ENCODE data around the gene KHNYN.

The KHNYN gene

DNA sequence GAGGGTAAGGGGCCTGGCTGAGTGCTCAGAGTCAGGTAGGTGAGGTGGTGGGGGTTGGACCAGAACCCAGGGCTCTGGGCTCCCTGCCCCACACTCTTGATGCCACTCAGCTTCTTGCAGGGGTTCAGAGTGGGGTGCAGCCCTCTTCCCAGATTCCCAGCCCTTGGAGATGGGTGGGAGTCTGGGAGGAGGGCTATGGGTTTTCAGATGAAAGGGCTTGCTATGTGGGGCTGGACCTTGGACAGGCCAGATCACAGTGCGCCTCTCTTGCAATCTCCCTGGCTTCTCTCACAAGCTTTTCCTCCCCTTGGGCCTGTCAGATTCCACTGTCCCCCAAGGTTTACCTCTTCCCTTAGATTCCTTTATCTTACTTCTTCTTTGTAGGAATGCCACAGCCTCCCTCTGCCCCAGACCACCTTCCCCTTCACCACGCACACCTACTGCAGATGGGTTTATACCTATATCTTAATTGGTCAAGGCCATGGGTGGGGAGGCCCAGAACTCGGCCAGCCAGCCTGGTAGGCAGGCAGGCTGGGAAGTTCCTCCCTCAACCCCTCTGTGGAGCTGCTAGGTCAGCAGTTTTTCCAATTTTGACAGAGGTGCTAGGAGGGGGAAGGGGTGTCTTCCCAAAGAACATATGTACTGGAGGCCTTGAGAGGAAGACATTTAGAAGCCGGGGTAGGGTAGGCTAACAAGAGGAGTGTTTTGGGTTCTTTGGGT, 29.6 kb upstream of the KHNYN start:
- DNase-seq (ENCODE audit: insufficient read length, low spot score): no peak
- FAIRE-seq: no peak
- no peak for TF ChIP-seq SPI1 (IDR thresholded peaks at IDR 0.05; ENCODE audit: low read depth, low read length)
- TF ChIP-seq TAF1 (IDR thresholded peaks at IDR 0.05; ENCODE audit: low read depth, low read length): no peak
- TF ChIP-seq POLR2A (IDR thresholded peaks at IDR 0.05; ENCODE audit: low read depth, low read length): no peak
- no peak for TF ChIP-seq POLR2AphosphoS5 (IDR thresholded peaks at IDR 0.05; ENCODE audit: low read depth, low read length)
- no peak for TF ChIP-seq PAX5 (IDR thresholded peaks at IDR 0.05; ENCODE audit: insufficient read depth, low read length, severe bottlenecking)
- TF ChIP-seq POU2F2 (IDR thresholded peaks at IDR 0.05; ENCODE audit: low read depth, low read length): no peak

DNA sequence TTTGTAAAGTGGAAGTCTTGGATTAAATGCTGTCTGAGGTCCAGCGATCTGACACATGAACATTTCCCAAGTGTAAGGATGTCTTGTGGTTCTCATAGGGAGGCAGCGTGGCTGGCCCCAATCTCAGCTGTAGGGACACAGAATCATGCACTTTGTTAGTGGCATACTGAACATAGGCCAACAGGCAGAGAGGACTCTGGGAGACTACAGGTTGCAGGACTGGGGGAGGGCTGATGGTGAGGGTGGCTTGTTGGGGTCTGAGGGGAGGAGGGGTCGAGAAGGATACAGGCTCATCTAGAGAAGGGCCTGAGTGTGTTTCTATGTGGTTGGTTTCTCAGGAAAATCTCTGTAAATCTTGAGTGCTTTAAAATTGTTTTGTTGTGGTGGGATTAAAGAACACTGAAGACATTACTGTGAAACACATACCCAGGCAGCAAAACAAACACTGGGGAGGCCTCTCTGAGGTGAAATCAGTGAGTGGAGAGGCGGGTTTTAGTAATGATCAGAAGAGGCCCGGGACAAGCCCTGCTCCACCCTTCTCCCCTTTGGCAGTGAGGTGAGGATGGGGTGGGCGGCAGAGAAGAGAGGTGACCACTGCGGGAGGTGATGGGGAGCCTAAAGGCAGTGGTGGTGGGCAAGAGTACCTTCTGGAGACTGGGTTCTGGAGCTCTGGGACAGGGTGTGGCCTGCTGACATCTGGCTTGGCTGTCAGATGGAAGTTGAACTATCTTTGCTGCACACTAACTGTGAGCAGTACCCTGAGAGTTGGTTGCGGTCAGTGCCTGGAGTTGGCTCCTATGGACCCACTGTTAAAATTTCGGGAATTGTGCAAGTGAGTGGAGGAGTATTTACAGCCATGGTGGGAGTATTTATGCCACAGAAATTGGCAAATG, 27.7 kb upstream of the KHNYN start:
- no peak for FAIRE-seq

DNA sequence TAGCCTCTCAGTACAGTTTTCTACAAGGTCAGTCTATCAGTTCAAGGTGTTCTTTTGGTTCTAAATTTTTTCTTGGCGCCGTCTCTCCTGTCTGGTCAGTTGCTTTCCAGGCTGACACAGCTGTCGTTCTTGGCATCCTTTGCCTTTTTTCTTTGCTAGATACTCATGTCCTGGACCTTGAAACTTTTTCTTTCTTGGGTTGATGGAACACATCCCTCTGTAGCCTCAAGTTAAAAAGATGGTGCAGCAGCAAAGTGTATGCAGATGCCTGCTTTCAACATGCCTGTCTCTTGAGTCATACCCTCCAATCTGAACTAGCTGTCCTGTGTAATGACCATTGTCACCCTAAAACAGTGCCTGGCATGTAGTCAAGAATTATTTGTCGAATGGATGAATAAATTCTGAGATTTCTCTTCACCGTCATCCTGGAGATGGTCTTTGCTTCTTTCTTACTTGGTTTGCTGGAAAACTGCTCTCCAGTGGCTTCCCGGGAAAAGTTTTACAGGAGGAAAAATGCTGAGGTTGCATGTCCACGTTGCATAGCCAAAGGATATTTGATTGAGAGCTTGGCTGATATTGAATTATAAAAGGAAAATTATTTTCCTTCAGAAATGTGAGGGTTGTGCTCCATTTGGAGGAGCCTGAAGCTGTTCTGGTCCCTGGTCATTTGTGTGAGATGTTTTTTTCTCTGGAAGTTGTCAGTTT, 26.3 kb upstream of the KHNYN start:
- FAIRE-seq (no peak), DNase-seq (ENCODE audit: insufficient read length, low spot score) (no peak)
- TF ChIP-seq TAF1 (IDR thresholded peaks at IDR 0.05; ENCODE audit: low read depth, low read length): no peak
- no peak for TF ChIP-seq SPI1 (IDR thresholded peaks at IDR 0.05; ENCODE audit: low read depth, low read length)
- no peak for TF ChIP-seq PAX5 (IDR thresholded peaks at IDR 0.05; ENCODE audit: insufficient read depth, low read length, severe bottlenecking)
- no peak for TF ChIP-seq POLR2A (IDR thresholded peaks at IDR 0.05; ENCODE audit: low read depth, low read length)
- no peak for TF ChIP-seq POU2F2 (IDR thresholded peaks at IDR 0.05; ENCODE audit: low read depth, low read length)
- TF ChIP-seq POLR2AphosphoS5 (IDR thresholded peaks at IDR 0.05; ENCODE audit: low read depth, low read length): no peak

More for the DNA sequence above, 27.7 kb upstream of the KHNYN start:
- TF ChIP-seq TAF1 (IDR thresholded peaks at IDR 0.05; ENCODE audit: low read depth, low read length) (no peak), POLR2AphosphoS5 (IDR thresholded peaks at IDR 0.05; ENCODE audit: low read depth, low read length) (no peak), PAX5 (IDR thresholded peaks at IDR 0.05; ENCODE audit: insufficient read depth, low read length, severe bottlenecking) (no peak), SPI1 (IDR thresholded peaks at IDR 0.05; ENCODE audit: low read depth, low read length) (no peak), POU2F2 (IDR thresholded peaks at IDR 0.05; ENCODE audit: low read depth, low read length) (no peak), POLR2A (IDR thresholded peaks at IDR 0.05; ENCODE audit: low read depth, low read length) (no peak)
- DNase-seq (ENCODE audit: insufficient read length, low spot score): no peak

DNA sequence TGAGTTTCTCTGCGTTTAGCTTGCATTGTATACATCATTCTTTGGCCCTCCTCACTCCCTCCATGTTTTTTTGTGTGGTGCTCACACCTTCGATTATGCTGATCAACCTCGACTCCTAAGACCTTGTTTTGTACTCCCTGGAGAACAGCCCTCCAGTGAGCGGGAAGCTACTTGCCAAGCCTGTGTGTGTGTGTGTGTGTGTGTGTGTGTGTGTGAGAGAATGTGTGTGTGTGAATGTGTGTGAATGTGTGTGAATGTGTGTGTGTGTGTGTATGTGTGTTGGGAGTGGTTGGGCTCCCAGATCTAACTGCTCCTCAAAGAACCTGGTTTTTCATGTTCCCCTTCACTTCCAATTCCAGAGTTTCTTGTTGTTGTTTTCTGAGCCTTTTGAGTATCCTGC, 24.9 kb upstream of the KHNYN start:
- DNase-seq (ENCODE audit: insufficient read length, low spot score): no peak
- FAIRE-seq: no peak
- TF ChIP-seq TAF1 (IDR thresholded peaks at IDR 0.05; ENCODE audit: low read depth, low read length) (no peak), POLR2AphosphoS5 (IDR thresholded peaks at IDR 0.05; ENCODE audit: low read depth, low read length) (no peak), POU2F2 (IDR thresholded peaks at IDR 0.05; ENCODE audit: low read depth, low read length) (no peak), POLR2A (IDR thresholded peaks at IDR 0.05; ENCODE audit: low read depth, low read length) (no peak)

DNA sequence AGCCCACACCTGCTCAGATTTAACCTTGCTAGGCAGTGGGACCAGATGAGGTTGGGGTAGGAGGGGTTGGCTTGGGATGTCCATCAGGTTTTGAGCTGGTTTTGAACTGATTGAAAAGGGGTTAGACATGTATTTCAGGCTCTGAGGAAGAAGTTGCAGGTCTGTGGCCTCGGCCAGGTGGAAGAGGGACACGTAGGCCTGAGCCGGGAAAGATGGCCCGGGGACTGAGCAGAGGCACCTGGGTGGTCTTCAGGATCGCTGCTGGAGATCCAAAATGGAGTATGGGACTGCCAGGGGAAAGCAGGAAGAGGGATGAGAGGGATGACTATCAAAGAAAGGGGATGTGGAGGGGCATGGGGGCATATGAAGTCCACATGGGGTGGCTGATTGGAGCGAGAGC, 23.3 kb upstream of the KHNYN start:
- FAIRE-seq: no peak
- DNase-seq (ENCODE audit: insufficient read length, low spot score): no peak
- TF ChIP-seq POU2F2 (IDR thresholded peaks at IDR 0.05; ENCODE audit: low read depth, low read length) (no peak), POLR2A (IDR thresholded peaks at IDR 0.05; ENCODE audit: low read depth, low read length) (no peak), SPI1 (IDR thresholded peaks at IDR 0.05; ENCODE audit: low read depth, low read length) (no peak), PAX5 (IDR thresholded peaks at IDR 0.05; ENCODE audit: insufficient read depth, low read length, severe bottlenecking) (no peak), POLR2AphosphoS5 (IDR thresholded peaks at IDR 0.05; ENCODE audit: low read depth, low read length) (no peak)

DNA sequence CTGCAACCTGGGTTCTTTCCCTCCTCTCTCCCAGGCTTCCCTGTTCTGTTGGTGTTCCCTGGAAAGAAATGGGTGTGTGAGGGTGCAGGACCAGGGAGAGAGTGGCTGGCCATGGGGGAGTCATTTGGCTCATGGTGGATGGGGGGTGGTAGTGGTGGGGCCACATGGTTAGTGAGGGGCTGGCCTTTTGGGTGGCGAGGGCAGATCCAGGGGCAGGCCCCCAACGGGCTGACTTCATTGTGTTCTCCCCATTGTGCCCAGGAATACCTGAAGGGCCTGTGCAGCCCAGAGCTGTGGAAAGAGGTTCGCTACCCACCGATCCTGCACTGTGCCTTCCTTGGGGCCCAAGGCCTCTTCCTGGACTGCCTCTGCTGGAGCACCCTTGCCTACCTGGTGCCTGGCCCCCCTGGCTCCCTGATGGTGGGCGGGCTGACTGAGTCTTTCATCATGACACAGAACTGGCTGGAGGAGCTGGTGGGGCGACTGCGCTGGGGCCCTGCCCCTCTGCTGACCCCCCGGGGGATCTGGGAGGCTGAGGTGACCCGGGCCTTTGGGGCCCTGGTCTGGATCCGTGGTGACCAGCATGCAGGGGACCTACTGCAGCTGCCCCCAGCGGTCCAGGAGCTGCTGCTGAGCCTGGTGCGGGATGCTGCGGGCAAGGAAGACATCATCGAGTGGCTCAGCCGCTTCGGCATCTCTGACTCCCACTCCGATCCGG, 22.0 kb upstream of the KHNYN start:
- TF ChIP-seq POLR2A (IDR thresholded peaks at IDR 0.05; ENCODE audit: low read depth, low read length): no peak
- no peak for TF ChIP-seq SPI1 (IDR thresholded peaks at IDR 0.05; ENCODE audit: low read depth, low read length)
- no peak for TF ChIP-seq POU2F2 (IDR thresholded peaks at IDR 0.05; ENCODE audit: low read depth, low read length)
- no peak for TF ChIP-seq POLR2AphosphoS5 (IDR thresholded peaks at IDR 0.05; ENCODE audit: low read depth, low read length)
- TF ChIP-seq PAX5 (IDR thresholded peaks at IDR 0.05; ENCODE audit: insufficient read depth, low read length, severe bottlenecking): no peak
- TF ChIP-seq TAF1 (IDR thresholded peaks at IDR 0.05; ENCODE audit: low read depth, low read length): no peak
- DNase-seq (ENCODE audit: insufficient read length, low spot score) (no peak), FAIRE-seq (no peak)

DNA sequence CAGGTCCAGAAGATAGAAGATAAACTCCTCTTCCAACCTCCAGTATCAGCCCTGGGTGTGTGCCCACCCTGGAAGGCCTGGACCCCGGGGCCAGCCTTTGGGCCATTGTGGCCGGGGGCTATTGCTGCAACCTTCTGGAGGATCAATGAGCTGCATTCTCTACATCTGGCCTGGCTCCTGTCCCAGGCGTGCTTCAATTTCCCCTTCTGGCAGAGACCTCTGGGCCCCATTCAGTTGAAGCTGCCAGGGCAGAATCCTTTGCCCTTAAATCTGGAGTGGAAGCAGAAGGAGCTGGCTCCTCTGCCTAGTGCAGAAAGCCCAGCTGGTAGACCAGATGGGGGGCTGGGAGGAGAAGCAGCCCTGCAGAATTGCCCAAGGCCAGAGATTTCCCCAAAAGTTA, 21.0 kb upstream of the KHNYN start:
- no peak for FAIRE-seq
- TF ChIP-seq POU2F2 (IDR thresholded peaks at IDR 0.05; ENCODE audit: low read depth, low read length) (no peak), PAX5 (IDR thresholded peaks at IDR 0.05; ENCODE audit: insufficient read depth, low read length, severe bottlenecking) (no peak), TAF1 (IDR thresholded peaks at IDR 0.05; ENCODE audit: low read depth, low read length) (no peak), POLR2A (IDR thresholded peaks at IDR 0.05; ENCODE audit: low read depth, low read length) (no peak), SPI1 (IDR thresholded peaks at IDR 0.05; ENCODE audit: low read depth, low read length) (no peak), POLR2AphosphoS5 (IDR thresholded peaks at IDR 0.05; ENCODE audit: low read depth, low read length) (no peak)
- no peak for DNase-seq (ENCODE audit: insufficient read length, low spot score)

DNA sequence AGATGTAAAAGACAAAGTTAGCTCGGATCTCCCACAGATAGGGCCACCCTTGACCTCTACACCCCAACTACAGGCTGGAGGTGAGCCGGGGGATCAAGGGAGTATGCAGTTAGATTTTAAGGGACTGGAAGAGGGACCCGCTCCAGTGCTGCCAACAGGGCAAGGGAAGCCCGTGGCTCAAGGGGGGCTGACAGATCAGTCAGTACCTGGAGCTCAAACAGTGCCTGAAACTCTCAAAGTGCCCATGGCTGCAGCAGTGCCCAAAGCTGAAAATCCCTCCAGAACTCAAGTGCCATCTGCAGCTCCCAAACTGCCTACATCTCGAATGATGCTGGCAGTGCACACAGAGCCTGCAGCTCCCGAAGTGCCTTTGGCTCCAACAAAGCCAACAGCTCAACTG, 20.6 kb upstream of the KHNYN start:
- FAIRE-seq (no peak), DNase-seq (ENCODE audit: insufficient read length, low spot score) (no peak)
- TF ChIP-seq POLR2A (IDR thresholded peaks at IDR 0.05; ENCODE audit: low read depth, low read length) (no peak), POLR2AphosphoS5 (IDR thresholded peaks at IDR 0.05; ENCODE audit: low read depth, low read length) (no peak), POU2F2 (IDR thresholded peaks at IDR 0.05; ENCODE audit: low read depth, low read length) (no peak), PAX5 (IDR thresholded peaks at IDR 0.05; ENCODE audit: insufficient read depth, low read length, severe bottlenecking) (no peak), SPI1 (IDR thresholded peaks at IDR 0.05; ENCODE audit: low read depth, low read length) (no peak), TAF1 (IDR thresholded peaks at IDR 0.05; ENCODE audit: low read depth, low read length) (no peak)
